NCI-H146 (cell line): ENCODE data around the gene IGF2BP2.

Experiments used
- DNase-seq: peaks from one replicate; lab custom pipeline; 2025; lab: John Stamatoyannopoulos, UW

Gene IGF2BP2

GRCh38 chr3:185764980-185765370 lies 59.9 kb downstream of the IGF2BP2 start:
- DNase-seq = no peak

- DNase-seq = no peak
Measured at GRCh38 chr3:185764163-185764979, 60.5 kb downstream of the IGF2BP2 start.

GRCh38 chr3:185763347-185764005 lies 61.4 kb downstream of the IGF2BP2 start:
- no peak for DNase-seq

GRCh38 chr3:185760550-185760949 lies 64.3 kb downstream of the IGF2BP2 start:
- DNase-seq = no peak

GRCh38 chr3:185760088-185760487 lies 64.8 kb downstream of the IGF2BP2 start:
- no peak for DNase-seq

- no peak for DNase-seq
Measured at GRCh38 chr3:185759512-185759911, 65.3 kb downstream of the IGF2BP2 start.

- no peak for DNase-seq
Measured at GRCh38 chr3:185758912-185759311, 65.9 kb downstream of the IGF2BP2 start.

GRCh38 chr3:185757176-185757575 lies 67.7 kb downstream of the IGF2BP2 start:
- DNase-seq = no peak

- DNase-seq = no peak
Measured at GRCh38 chr3:185756477-185756876, 68.4 kb downstream of the IGF2BP2 start.

GRCh38 chr3:185754920-185755319 lies 69.9 kb downstream of the IGF2BP2 start:
- DNase-seq = no peak

- no peak for DNase-seq
Measured at GRCh38 chr3:185753354-185753753, 71.5 kb downstream of the IGF2BP2 start.

GRCh38 chr3:185750702-185751101 lies 74.1 kb downstream of the IGF2BP2 start:
- DNase-seq = no peak

GRCh38 chr3:185750015-185750414 lies 74.8 kb downstream of the IGF2BP2 start:
- no peak for DNase-seq

GRCh38 chr3:185746470-185746869 lies 78.4 kb downstream of the IGF2BP2 start:
- DNase-seq = no peak

- no peak for DNase-seq
Measured at GRCh38 chr3:185744997-185745843, 79.6 kb downstream of the IGF2BP2 start.

GRCh38 chr3:185741586-185741985 lies 83.3 kb downstream of the IGF2BP2 start:
- DNase-seq = no peak

GRCh38 chr3:185740133-185740532 lies 84.7 kb downstream of the IGF2BP2 start:
- no peak for DNase-seq

- peak; percentile 52 for DNase-seq
Measured at GRCh38 chr3:185739264-185739701, 85.6 kb downstream of the IGF2BP2 start.

- no peak for DNase-seq
Measured at GRCh38 chr3:185737740-185738680, 86.8 kb downstream of the IGF2BP2 start.

GRCh38 chr3:185737020-185737419 lies 87.8 kb downstream of the IGF2BP2 start:
- DNase-seq = no peak

GRCh38 chr3:185734725-185735096 lies 90.1 kb downstream of the IGF2BP2 start:
- no peak for DNase-seq
